ENCODE measurements around the gene EYS. TPM values are rescaled to one million over a fixed set of nuclear protein-coding genes. Genes with fewer than 3 reads are reported as not detected.

EYS gene
- total RNA-seq, 4 donors from 2014 or later, result under 0.01 TPM; not detected in 3

GRCh38 chr6:64330694-64331307 is 1376.2 kb downstream of the EYS start:
- Histone ChIP-seq H3K27me3 (no peaks in the 10 kb centered on the region), H3K4me1 (no peaks in the 10 kb centered on the region), H3K4me3 (no peak overlapping the region), H3K9me3 (no peaks in the 10 kb centered on the region), H3K27ac (replicated peaks in 1 of 4) (no peak overlapping the region), H3K36me3 (no peaks in the 10 kb centered on the region)
- DNase-seq (ENCODE audit: extremely low spot score), result no peak
- 40% methylated on average over 5 of the region's 5 CpGs for WGBS
- intact Hi-C loops (cut with DNase I), result no loop called here
- TF ChIP-seq CTCF (IDR thresholded peaks at IDR 0.05), result peak; percentile 29 to 43 (median 41)
- TF ChIP-seq POLR2A (IDR thresholded peaks at IDR 0.05; ENCODE audit: low read depth), result no peak

GRCh38 chr6:64326939-64327338 is 1380.1 kb downstream of the EYS start:
- H3K36me3 ChIP-seq, result no peaks in the 10 kb centered on the region
- no peak for DNase-seq (ENCODE audit: extremely low spot score)
- no peak overlapping the region for H3K4me3 ChIP-seq
- TF ChIP-seq CTCF (IDR thresholded peaks at IDR 0.05) (no peak), POLR2AphosphoS5 (IDR thresholded peaks at IDR 0.05) (no peak), POLR2A (IDR thresholded peaks at IDR 0.05; ENCODE audit: low read depth) (no peak), EP300 (IDR thresholded peaks at IDR 0.05) (no peak)
- no peaks in the 10 kb centered on the region for H3K4me1 ChIP-seq
- no peaks in the 10 kb centered on the region for H3K27me3 ChIP-seq
- H3K27ac ChIP-seq (replicated peaks in 1 of 4), result no peak overlapping the region
- no peaks in the 10 kb centered on the region for H3K9me3 ChIP-seq
- 83% methylated on average over 8 of the region's 8 CpGs for WGBS
- intact Hi-C loops (cut with DNase I), result no loop called here

- WGBS, result 43% methylated on average over 2 of the region's 2 CpGs
- H3K4me1 ChIP-seq, result no peaks in the 10 kb centered on the region
- no peak for TF ChIP-seq EP300 (IDR thresholded peaks at IDR 0.05)
- TF ChIP-seq CTCF (IDR thresholded peaks at IDR 0.05), result no peak
- TF ChIP-seq POLR2AphosphoS5 (IDR thresholded peaks at IDR 0.05), result no peak
- TF ChIP-seq POLR2A (IDR thresholded peaks at IDR 0.05; ENCODE audit: low read depth), result no peak
- no peaks in the 10 kb centered on the region for H3K9me3 ChIP-seq
- H3K27me3 ChIP-seq, result no peaks in the 10 kb centered on the region
- DNase-seq (ENCODE audit: extremely low spot score), result no peak
- H3K27ac ChIP-seq (replicated peaks in 1 of 4), result no peak overlapping the region
- intact Hi-C loops (cut with DNase I), result no loop called here
- H3K4me3 ChIP-seq, result no peak overlapping the region
- no peaks in the 10 kb centered on the region for H3K36me3 ChIP-seq
Measured at GRCh38 chr6:64325093-64325492, 1381.9 kb downstream of the EYS start.

DNA sequence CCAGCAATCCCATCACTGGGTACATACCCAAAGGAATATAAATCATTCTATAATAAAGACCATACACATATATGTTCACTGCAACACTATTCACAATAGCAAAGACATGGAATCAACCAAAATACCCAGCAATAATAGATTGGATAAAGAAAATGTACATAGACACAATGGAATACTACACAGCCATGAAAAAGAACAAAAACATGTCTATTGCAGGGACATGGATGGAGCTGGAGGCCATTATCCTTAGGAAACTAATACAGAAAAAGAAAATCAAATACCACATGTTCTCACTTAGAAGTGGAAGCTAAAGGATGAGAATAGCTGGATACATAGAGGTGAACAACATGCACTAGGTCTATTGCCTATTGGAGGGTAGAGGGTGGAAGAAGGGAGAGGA is 1396.8 kb downstream of the EYS start:
- H3K27me3 ChIP-seq, result no peaks in the 10 kb centered on the region
- H3K4me3 ChIP-seq, result no peak overlapping the region
- no peaks in the 10 kb centered on the region for H3K4me1 ChIP-seq
- no peaks in the 10 kb centered on the region for H3K36me3 ChIP-seq
- DNase-seq (ENCODE audit: extremely low spot score), result no peak
- intact Hi-C loops (cut with DNase I), result no loop called here
- TF ChIP-seq POLR2A (IDR thresholded peaks at IDR 0.05; ENCODE audit: low read depth) (no peak), POLR2AphosphoS5 (IDR thresholded peaks at IDR 0.05) (no peak), EP300 (IDR thresholded peaks at IDR 0.05) (no peak), CTCF (IDR thresholded peaks at IDR 0.05) (no peak)
- H3K9me3 ChIP-seq, result no peaks in the 10 kb centered on the region
- no peak overlapping the region for H3K27ac ChIP-seq (replicated peaks in 1 of 4)
